ENCODE results near the gene DPYSL3.

The DPYSL3 gene

DNA sequence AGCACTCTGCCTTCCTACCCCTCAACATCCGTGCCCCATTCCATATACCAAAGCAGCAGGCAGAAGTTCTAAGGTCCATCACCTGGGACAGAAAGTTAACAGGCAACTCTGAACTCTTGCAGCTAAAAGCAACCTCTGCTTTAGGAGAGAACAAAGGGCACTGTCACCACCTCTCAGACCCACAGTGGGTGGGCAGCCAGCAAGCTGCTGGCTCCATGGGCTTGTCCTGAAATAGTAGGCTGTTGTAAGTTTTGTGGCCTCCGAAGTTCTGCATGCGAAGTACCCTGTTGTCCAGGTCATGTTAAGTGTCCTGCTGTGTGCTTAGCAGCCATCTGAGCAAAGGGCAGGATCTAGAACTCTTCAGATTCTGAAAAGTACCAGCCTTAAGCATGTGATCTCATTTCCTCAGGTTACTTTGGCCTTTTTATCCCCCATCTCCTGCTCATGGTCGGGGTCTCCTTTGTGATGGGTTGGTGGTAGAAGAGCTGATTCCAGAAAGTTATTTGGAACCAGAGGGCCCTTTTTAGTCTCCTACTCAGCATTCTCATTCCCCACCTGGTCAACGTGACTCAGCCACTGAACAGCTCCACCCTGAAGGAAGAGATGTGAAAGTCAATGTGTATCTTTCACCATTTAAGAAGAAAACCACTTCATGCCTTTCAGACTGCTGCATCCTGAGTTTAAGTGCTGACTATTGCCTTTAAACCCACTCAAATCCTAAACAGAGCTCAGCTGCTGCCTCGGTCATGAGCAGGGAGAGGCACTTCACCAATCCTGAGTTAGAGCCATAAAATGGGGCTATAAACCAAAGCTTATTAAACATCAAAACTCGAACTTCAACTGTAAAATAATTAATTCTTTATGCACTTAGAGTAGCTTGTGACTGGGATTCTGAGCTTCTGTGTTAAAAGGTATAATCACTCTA, 121.4 kb downstream of the DPYSL3 start:
- TF ChIP-seq, protein P1, sequence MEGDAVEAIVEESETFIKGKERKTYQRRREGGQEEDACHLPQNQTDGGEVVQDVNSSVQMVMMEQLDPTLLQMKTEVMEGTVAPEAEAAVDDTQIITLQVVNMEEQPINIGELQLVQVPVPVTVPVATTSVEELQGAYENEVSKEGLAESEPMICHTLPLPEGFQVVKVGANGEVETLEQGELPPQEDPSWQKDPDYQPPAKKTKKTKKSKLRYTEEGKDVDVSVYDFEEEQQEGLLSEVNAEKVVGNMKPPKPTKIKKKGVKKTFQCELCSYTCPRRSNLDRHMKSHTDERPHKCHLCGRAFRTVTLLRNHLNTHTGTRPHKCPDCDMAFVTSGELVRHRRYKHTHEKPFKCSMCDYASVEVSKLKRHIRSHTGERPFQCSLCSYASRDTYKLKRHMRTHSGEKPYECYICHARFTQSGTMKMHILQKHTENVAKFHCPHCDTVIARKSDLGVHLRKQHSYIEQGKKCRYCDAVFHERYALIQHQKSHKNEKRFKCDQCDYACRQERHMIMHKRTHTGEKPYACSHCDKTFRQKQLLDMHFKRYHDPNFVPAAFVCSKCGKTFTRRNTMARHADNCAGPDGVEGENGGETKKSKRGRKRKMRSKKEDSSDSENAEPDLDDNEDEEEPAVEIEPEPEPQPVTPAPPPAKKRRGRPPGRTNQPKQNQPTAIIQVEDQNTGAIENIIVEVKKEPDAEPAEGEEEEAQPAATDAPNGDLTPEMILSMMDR (IDR thresholded peaks at IDR 0.05; ENCODE audit: insufficient read depth, low read length, poor library complexity, severe bottlenecking), result no peak
- DNase-seq (ENCODE audit: extremely low read depth, insufficient read length), result no peak
- Histone ChIP-seq H3K4me3 (replicated peaks; ENCODE audit: low read depth, low read length) (no peak overlapping the region), H3K36me3 (ENCODE audit: control insufficient read depth, insufficient read depth, low read length) (no peaks in the 10 kb centered on the region), H3K27me3 (replicated peaks; ENCODE audit: control insufficient read depth, insufficient read depth, low read length) (no peaks in the 10 kb centered on the region; the same call in 1 of the 2 replicates)

DNA sequence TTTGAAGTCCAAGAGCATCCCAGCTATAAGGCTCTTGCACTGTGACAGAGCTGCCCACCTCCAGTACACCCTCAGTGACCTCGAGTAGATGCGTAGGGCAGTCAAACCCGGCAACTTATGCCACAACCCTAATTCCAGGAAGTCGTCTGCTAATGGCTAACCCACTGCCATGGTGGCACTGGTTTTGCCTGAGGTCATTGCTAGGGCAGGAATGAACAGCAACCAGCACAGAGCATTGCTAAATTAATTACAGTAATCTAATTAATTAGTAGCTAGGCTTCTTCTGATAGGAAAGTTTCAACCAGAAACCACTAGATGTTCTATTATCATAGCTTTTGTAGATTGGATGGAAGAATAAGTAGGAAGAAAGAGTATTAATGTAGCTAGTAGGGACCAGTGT, 122.8 kb downstream of the DPYSL3 start:
- Histone ChIP-seq H3K27me3 (replicated peaks; ENCODE audit: control insufficient read depth, insufficient read depth, low read length) (no peaks in the 10 kb centered on the region; the same call in 1 of the 2 replicates), H3K4me3 (replicated peaks; ENCODE audit: low read depth, low read length) (no peak overlapping the region), H3K36me3 (ENCODE audit: control insufficient read depth, insufficient read depth, low read length) (no peaks in the 10 kb centered on the region)
- TF ChIP-seq, protein P1 (IDR thresholded peaks at IDR 0.05; ENCODE audit: insufficient read depth, low read length, poor library complexity, severe bottlenecking), result no peak
- no peak for DNase-seq (ENCODE audit: extremely low read depth, insufficient read length)

DNA sequence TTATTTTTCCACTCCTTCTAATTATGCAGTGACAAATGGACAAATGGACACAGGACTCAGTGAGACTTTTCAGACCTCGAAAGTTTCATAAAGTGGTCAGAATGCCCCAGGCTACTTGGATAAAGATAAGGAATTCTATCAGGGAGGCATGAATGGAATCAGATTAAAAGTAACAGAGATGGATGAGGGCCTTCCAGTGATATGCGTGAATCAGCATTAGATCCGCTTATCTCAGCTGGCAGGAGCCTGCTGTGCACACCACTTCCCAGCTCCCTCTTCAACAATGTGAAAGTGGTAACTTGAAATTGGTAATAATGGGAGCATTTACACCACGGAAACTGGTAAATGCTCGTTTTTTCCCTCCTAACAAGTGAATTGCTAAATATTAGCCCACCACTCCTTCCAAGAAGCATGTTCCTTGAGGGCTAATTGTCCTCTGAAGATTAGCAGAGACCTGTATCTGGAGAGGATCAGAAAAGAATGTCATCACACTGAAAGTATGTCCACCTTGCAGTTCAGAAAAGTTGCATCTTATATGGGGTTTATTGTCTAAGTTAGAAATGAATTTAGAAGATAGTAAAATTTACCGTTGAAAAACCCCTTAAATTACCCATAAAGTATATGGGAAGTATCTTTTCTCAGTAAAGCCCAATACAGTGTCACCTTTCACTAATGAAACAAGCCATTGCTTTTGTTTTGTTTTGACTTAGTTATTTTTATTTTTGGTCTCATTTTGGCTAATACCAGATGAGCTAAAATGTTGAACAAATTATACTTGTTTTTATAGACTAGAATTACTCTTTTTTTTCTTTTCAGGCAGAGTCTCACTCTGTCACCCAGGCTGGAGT, 125.3 kb downstream of the DPYSL3 start:
- Histone ChIP-seq H3K4me3 (replicated peaks; ENCODE audit: low read depth, low read length) (no peak overlapping the region), H3K27me3 (replicated peaks; ENCODE audit: control insufficient read depth, insufficient read depth, low read length) (no peaks in the 10 kb centered on the region; the same call in 1 of the 2 replicates), H3K36me3 (ENCODE audit: control insufficient read depth, insufficient read depth, low read length) (no peaks in the 10 kb centered on the region)
- TF ChIP-seq, protein P1 (IDR thresholded peaks at IDR 0.05; ENCODE audit: insufficient read depth, low read length, poor library complexity, severe bottlenecking), result no peak
- DNase-seq (ENCODE audit: extremely low read depth, insufficient read length), result no peak

DNA sequence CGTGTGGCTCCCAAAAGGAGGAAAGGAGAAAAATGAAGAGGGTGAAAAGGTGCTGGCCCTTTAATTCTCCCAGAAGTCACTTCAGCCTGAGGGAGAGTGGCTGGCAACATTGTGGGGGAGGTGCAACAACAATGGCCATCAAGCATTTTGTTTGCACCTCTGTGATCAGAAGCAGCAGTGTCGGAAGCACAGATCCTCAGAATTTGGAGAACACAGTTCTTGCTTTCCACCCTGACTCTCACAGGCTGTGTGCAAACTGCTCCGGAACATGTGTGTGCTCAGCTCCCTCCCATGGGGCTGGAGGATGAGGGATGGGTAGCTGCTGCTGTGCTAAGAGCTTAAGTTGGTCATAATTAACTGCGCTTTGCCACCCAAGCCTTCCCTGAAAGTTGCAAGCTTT, 127.1 kb downstream of the DPYSL3 start:
- TF ChIP-seq, protein P1 (IDR thresholded peaks at IDR 0.05; ENCODE audit: insufficient read depth, low read length, poor library complexity, severe bottlenecking), result no peak
- Histone ChIP-seq H3K36me3 (ENCODE audit: control insufficient read depth, insufficient read depth, low read length) (no peaks in the 10 kb centered on the region), H3K4me3 (replicated peaks; ENCODE audit: low read depth, low read length) (no peak overlapping the region), H3K27me3 (replicated peaks; ENCODE audit: control insufficient read depth, insufficient read depth, low read length) (no peaks in the 10 kb centered on the region; the same call in 1 of the 2 replicates)
- no peak for DNase-seq (ENCODE audit: extremely low read depth, insufficient read length)

DNA sequence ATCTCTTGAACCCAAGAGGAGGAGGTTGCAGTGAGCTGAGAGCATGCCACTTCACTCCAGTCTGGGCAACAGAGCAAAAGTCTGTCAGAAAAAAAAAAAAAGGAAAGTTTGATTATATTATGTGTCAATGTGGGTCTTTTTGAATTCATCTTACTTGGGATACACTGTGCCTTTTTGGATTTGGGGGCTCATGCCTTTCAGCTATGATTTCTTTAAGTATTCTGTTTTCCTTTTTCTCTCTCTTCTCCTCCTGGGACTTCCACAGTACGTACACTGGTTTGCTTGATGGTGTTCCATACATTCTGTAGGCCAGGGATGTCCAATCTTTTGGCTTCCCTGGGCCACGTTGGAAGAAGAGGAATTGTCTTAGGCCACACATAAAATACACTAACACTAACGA, 128.3 kb downstream of the DPYSL3 start:
- H3K27me3 ChIP-seq (replicated peaks; ENCODE audit: control insufficient read depth, insufficient read depth, low read length), result no peaks in the 10 kb centered on the region; the same call in 1 of the 2 replicates
- H3K4me3 ChIP-seq (replicated peaks; ENCODE audit: low read depth, low read length), result no peak overlapping the region
- TF ChIP-seq, protein P1 (IDR thresholded peaks at IDR 0.05; ENCODE audit: insufficient read depth, low read length, poor library complexity, severe bottlenecking), result no peak
- H3K36me3 ChIP-seq (ENCODE audit: control insufficient read depth, insufficient read depth, low read length), result no peaks in the 10 kb centered on the region
- no peak for DNase-seq (ENCODE audit: extremely low read depth, insufficient read length)
